Panc1 (cell line): ENCODE measurements around the gene MAGI1. TPM values are rescaled to one million over a fixed set of nuclear protein-coding genes. Genes with fewer than 3 reads are reported as not detected.

Experiments
- ATAC-seq: fragments of 200-7000 bp; cut with Tn5 transposase; 2 replicates; pipeline ENCODE4 v1.9.1; 2020; ENCODE audit warnings: mild to moderate bottlenecking, moderate library complexity
- BruUV-seq: library from RNA; stranded (reverse); fragments of 400-500 nt; replicated peaks from 2 replicates; lab custom pipeline; 2021; lab: Mats Ljungman, UMichigan
- CTCF ChIA-PET: fragments of 300-600 bp; sonication (Branson Sonifier 250); formaldehyde crosslinking; loops from one replicate; lab custom pipeline; 2022; ENCODE audit warnings: antibody characterized with exemption; lab: Charles Lee
- POLR2A ChIA-PET: fragments of 300-600 bp; sonication (Branson Sonifier 250); formaldehyde crosslinking; loops from one replicate; lab custom pipeline; 2022; ENCODE audit warnings: antibody characterized with exemption; lab: Charles Lee
- DNase-seq: peaks from one replicate; pipeline ENCODE4 v3.0.0-alpha.2; 2010; ENCODE audit warnings: low read depth, low spot score
- H3K27ac ChIP-seq: 2 replicates; pipeline ENCODE4 v1.5.1; 2011; ENCODE audit warnings: mild to moderate bottlenecking, low read length, inconsistent platforms
- H3K27me3 ChIP-seq: fragments of 200-500 bp; sonication (Bioruptor generic); 2 replicates; pipeline ENCODE4 v1.6.0; 2014; ENCODE audit warnings: low read length, inconsistent platforms; ENCODE audit not compliant: control insufficient read depth, insufficient read depth
- H3K36me3 ChIP-seq: fragments of 200-500 bp; sonication (Bioruptor generic); 2 replicates; pipeline ENCODE4 v1.5.1; 2014; ENCODE audit warnings: inconsistent platforms, mild to moderate bottlenecking, low read length, moderate library complexity; ENCODE audit not compliant: control insufficient read depth, insufficient read depth
- H3K4me1 ChIP-seq: 2 replicates; pipeline ENCODE4 v1.5.1; 2011; ENCODE audit warnings: inconsistent platforms, mild to moderate bottlenecking, low read length, moderate library complexity; ENCODE audit not compliant: control insufficient read depth, insufficient read depth
- H3K4me3 ChIP-seq, 2 experiments: 2 replicates each; pipeline ENCODE4 v1.5.1; 2011 to 2012; ENCODE audit warnings: low read depth in 2 of 2, low read length in 2 of 2, mild to moderate bottlenecking in 2 of 2, inconsistent platforms in 1 of 2, moderate library complexity in 1 of 2
- H3K9me3 ChIP-seq: fragments of 200-500 bp; sonication (Bioruptor generic); 2 replicates; pipeline ENCODE4 v1.5.1; 2014; ENCODE audit warnings: low read depth, mild to moderate bottlenecking, inconsistent platforms, low read length, moderate library complexity; ENCODE audit not compliant: control insufficient read depth, insufficient read depth
- CTCF ChIP-seq: fragments of 450-650 bp; IDR thresholded peaks from 2 replicates; pipeline ENCODE4 v1.5.1; 2017; ENCODE audit warnings: mild to moderate bottlenecking
- POLR2AphosphoS5 ChIP-seq: IDR thresholded peaks from 2 replicates; pipeline ENCODE4 v1.6.1; 2012; ENCODE audit warnings: mild to moderate bottlenecking, low read depth, low read length, moderate library complexity
- REST ChIP-seq, 2 experiments: IDR thresholded peaks; 2 replicates each; pipeline ENCODE4 v1.6.1; 2011 to 2012; ENCODE audit warnings: low read depth in 2 of 2, control low read depth in 1 of 2, low read length in 1 of 2, mild to moderate bottlenecking in 1 of 2, moderate library complexity in 1 of 2; ENCODE audit not compliant: insufficient read depth in 1 of 2
- SIN3A ChIP-seq: IDR thresholded peaks from 2 replicates; pipeline ENCODE4 v1.6.1; 2012; ENCODE audit warnings: low read depth, mild to moderate bottlenecking, low read length, moderate library complexity, borderline replicate concordance; ENCODE audit not compliant: insufficient read depth
- TCF7L2 ChIP-seq: IDR thresholded peaks from 2 replicates; pipeline ENCODE4 v1.6.1; 2011; ENCODE audit warnings: mild to moderate bottlenecking, low read depth, low read length, inconsistent platforms
- in situ Hi-C: cut with HindIII; loops from 2 replicates; pipeline ENCODE4 v1.10.0; 2016; ENCODE audit warnings: low sequenced_read_pairs, low pct_unique_long_range_greater_than_20kb
- intact Hi-C: fragments of 100-400 bp; cut with micrococcal nuclease; formaldehyde crosslinking; loops from one replicate; pipeline ENCODE4 v1.10.0; 2022; ENCODE audit not compliant: unreplicated experiment
- total RNA-seq: library from RNA; stranded (reverse); gene quantifications from one replicate; pipeline ENCODE4 v1.2.1, GENCODE V29; 2021; ENCODE audit not compliant: unreplicated experiment

Gene MAGI1
- total RNA-seq, 1 experiment from 2014 or later, result 9.5 TPM

- H3K27me3 ChIP-seq, result no peaks in the 10 kb centered on the region
These were observed 80.5 kb downstream of the MAGI1 start for GRCh38 chr3:65958216-65958615.

GRCh38 chr3:65955792-65956477, 82.8 kb downstream of the MAGI1 start:
- no peak overlapping the region for H3K27ac ChIP-seq
- DNase-seq (no peak), ATAC-seq (peak; percentile 48; the same call in 1 of the 2 replicates)
- no peak for TF ChIP-seq POLR2AphosphoS5
- no peak for TF ChIP-seq SIN3A
- TF ChIP-seq TCF7L2, result no peak
- TF ChIP-seq CTCF, result no peak
- ChIA-PET CTCF (no interaction called here), POLR2A (no interaction called here)
- H3K4me3 ChIP-seq, result no peak overlapping the region
- H3K4me1 ChIP-seq, result peaks cover 15% of the 10 kb centered on the region
- intact Hi-C loops (no loop called here), in situ Hi-C loops (no loop called here)
- no peaks in the 10 kb centered on the region for H3K9me3 ChIP-seq
- no TSS peak for BruUV-seq
- no peaks in the 10 kb centered on the region for H3K36me3 ChIP-seq
- no peaks in the 10 kb centered on the region for H3K27me3 ChIP-seq

More at GRCh38 chr3:65958216-65958615, 80.5 kb downstream of the MAGI1 start:
- POLR2A ChIA-PET, result no interaction called here
- intact Hi-C loops (no loop called here), in situ Hi-C loops (no loop called here)
- no peak overlapping the region for H3K27ac ChIP-seq
- TF ChIP-seq POLR2AphosphoS5, result no peak
- TF ChIP-seq REST (IDR thresholded peaks at IDR 0.05; ENCODE audit: insufficient read depth in 1 of 2, low read depth in 2 of 2, low read length in 1 of 2), result no peak
- TF ChIP-seq TCF7L2, result no peak
- TF ChIP-seq SIN3A, result no peak
- TF ChIP-seq CTCF, result no peak
- BruUV-seq, result no TSS peak
- CTCF ChIA-PET, result no interaction called here
- H3K4me1 ChIP-seq, result peaks cover 10% of the 10 kb centered on the region
- no peaks in the 10 kb centered on the region for H3K9me3 ChIP-seq
- H3K4me3 ChIP-seq, result no peak overlapping the region
- DNase-seq (no peak), ATAC-seq (no peak)
- no peaks in the 10 kb centered on the region for H3K36me3 ChIP-seq
